ENCODE measurements around the gene SLC41A3.

SLC41A3 gene

GRCh38 chr3:126083913-126084767 is at the start of gene SLC41A3:
Gene SLC41A3, minus strand, starts transcription at chr3:126084124. Its CDS starts 15,905 bp downstream, at chr3:126068219.
- in situ Hi-C loops (cut with MboI; ENCODE audit: low sequenced_read_pairs), result no loop called here

GRCh38 chr3:126133606-126134005 is 49.7 kb upstream of the SLC41A3 start:
- in situ Hi-C loops (cut with MboI; ENCODE audit: low sequenced_read_pairs), result no loop called here

GRCh38 chr3:126132751-126133511 is 49.0 kb upstream of the SLC41A3 start:
- in situ Hi-C loops (cut with MboI; ENCODE audit: low sequenced_read_pairs), result no loop called here

GRCh38 chr3:126131881-126132750 is 48.2 kb upstream of the SLC41A3 start:
- in situ Hi-C loops (cut with MboI; ENCODE audit: low sequenced_read_pairs), result no loop called here

GRCh38 chr3:126130981-126131745 is 47.2 kb upstream of the SLC41A3 start:
- in situ Hi-C loops (cut with MboI; ENCODE audit: low sequenced_read_pairs), result no loop called here

- in situ Hi-C loops (cut with MboI; ENCODE audit: low sequenced_read_pairs), result no loop called here
These were observed 46.3 kb upstream of the SLC41A3 start for GRCh38 chr3:126130081-126130855.

GRCh38 chr3:126129398-126129891 is 45.5 kb upstream of the SLC41A3 start:
- in situ Hi-C loops (cut with MboI; ENCODE audit: low sequenced_read_pairs), result no loop called here

GRCh38 chr3:126128504-126129397 is 44.8 kb upstream of the SLC41A3 start:
- in situ Hi-C loops (cut with MboI; ENCODE audit: low sequenced_read_pairs), result no loop called here

- in situ Hi-C loops (cut with MboI; ENCODE audit: low sequenced_read_pairs), result no loop called here
These were observed 44.0 kb upstream of the SLC41A3 start for GRCh38 chr3:126127904-126128303.

- in situ Hi-C loops (cut with MboI; ENCODE audit: low sequenced_read_pairs), result no loop called here
These were observed 43.5 kb upstream of the SLC41A3 start for GRCh38 chr3:126127452-126127851.

GRCh38 chr3:126126811-126127431 is 43.0 kb upstream of the SLC41A3 start:
- in situ Hi-C loops (cut with MboI; ENCODE audit: low sequenced_read_pairs), result no loop called here

- in situ Hi-C loops (cut with MboI; ENCODE audit: low sequenced_read_pairs), result no loop called here
These were observed 42.4 kb upstream of the SLC41A3 start for GRCh38 chr3:126126286-126126685.

- in situ Hi-C loops (cut with MboI; ENCODE audit: low sequenced_read_pairs), result no loop called here
These were observed 41.9 kb upstream of the SLC41A3 start for GRCh38 chr3:126125781-126126251.

GRCh38 chr3:126125341-126125740 is 41.4 kb upstream of the SLC41A3 start:
- in situ Hi-C loops (cut with MboI; ENCODE audit: low sequenced_read_pairs), result no loop called here

- in situ Hi-C loops (cut with MboI; ENCODE audit: low sequenced_read_pairs), result no loop called here
These were observed 41.0 kb upstream of the SLC41A3 start for GRCh38 chr3:126124896-126125295.

GRCh38 chr3:126124148-126124868 is 40.4 kb upstream of the SLC41A3 start:
- in situ Hi-C loops (cut with MboI; ENCODE audit: low sequenced_read_pairs), result no loop called here

- in situ Hi-C loops (cut with MboI; ENCODE audit: low sequenced_read_pairs), result no loop called here
These were observed 37.7 kb upstream of the SLC41A3 start for GRCh38 chr3:126121632-126122031.

Data from HL-60/S4 treated with phorbol 12-myristate 13-acetate at 8.2 ng/mL for 4 days and 3 days (cell line).